ENCODE results near the gene CELA2A. TPM values are rescaled to one million over a fixed set of nuclear protein-coding genes. Genes with fewer than 3 reads are reported as not detected.

The CELA2A gene
- total and polyA plus RNA-seq, 9 of the 15 experiments (the other 6 are each of a cell fraction or from before 2014, with no cell fraction given), result 0.62 TPM; not detected in 8

DNA sequence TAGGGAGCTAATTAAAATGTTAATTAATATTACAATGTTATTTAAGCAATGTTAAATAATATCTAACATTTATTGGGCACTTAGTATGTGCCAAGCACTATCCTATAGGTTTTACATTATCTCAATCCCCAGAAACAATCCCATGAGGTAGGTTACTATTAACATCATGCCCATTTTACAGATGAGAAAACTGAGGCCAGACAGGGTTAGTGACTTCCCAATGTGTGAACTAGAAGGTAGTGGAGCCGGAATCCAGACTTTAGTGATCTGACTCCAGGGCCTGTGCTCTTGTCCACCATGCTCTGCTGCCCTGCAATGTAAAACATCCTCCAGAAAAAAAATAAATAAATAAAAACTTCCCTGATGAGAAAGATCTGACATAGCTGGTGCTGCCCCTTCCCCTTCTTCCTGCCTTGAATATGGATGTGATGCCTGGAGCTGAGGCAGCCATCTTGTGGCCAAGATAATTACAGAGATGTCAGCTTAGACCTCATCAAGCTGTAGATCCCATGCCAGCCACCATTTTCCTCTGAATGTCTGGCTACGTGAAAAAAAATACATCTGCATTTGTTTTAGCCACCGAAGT lies 7.6 kb upstream of the CELA2A start:
- Histone ChIP-seq H3K4me3 (no peak overlapping the region), H3K79me2 (ENCODE audit: control insufficient read depth, insufficient read depth, low read length) (no peaks in the 10 kb centered on the region), H2AFZ (ENCODE audit: low read depth, low read length) (0 out of 2 replicates have a peak overlapping the region, but pooled peaks have one; percentile 46), H3K9ac (ENCODE audit: insufficient read depth in 1 of 2, low read depth in 2 of 2, low read length in 2 of 2) (no peak overlapping the region), H4K20me1 (replicated peaks; ENCODE audit: control insufficient read depth, insufficient read depth, low read length) (no peaks in the 10 kb centered on the region), H3K27ac (ENCODE audit: extremely low read depth, low read depth, low read length) (no peak overlapping the region), H3K4me2 (ENCODE audit: insufficient read depth, low read length) (no peak overlapping the region), H3K9me3 (replicated peaks; ENCODE audit: control insufficient read depth, insufficient read depth, low read depth, low read length) (no peaks in the 10 kb centered on the region), H3K9me1 (ENCODE audit: control insufficient read depth, insufficient read depth, low read length) (no peaks in the 10 kb centered on the region), H3K4me1 (replicated peaks in 1 of 2; ENCODE audit: control insufficient read depth in 2 of 2, insufficient read depth in 2 of 2, low read length in 2 of 2) (peaks cover 7 to 12% of the 10 kb centered on the region in 2 experiments; a peak in 4 of 5 replicates), H3K36me3 (ENCODE audit: control insufficient read depth, insufficient read depth, low read length) (no peaks in the 10 kb centered on the region), H3K27me3 (ENCODE audit: control insufficient read depth in 2 of 2, insufficient read depth in 2 of 2, low read length in 2 of 2) (no peaks in the 10 kb centered on the region)
- in situ Hi-C loops (cut with MboI) (no loop called here), intact Hi-C loops (cut with micrococcal nuclease) (no loop called here)
- BruUV-seq (replicated peaks), result no TSS peak
- CTCF ChIA-PET (ENCODE audit: low intra/inter-chr PET ratio), result no interaction called here
- FAIRE-seq (no peak), ATAC-seq (no peak), DNase-seq (ENCODE audit: extremely low read depth in 1 of 4, low spot score in 3 of 4) (peak in 1 of 4 experiments; percentile 8)
- 46% methylated on average over 3 of the region's 3 CpGs for WGBS (ENCODE audit: insufficient coverage, low coverage, missing lambda C conversion rate)
- POLR2A ChIA-PET, result interaction anchor here (1.1 kb wide), 2 partner anchors 28 to 32 kb away, joined by 3 read pairs; no protein-coding TSS in a partner anchor
- TF ChIP-seq KLF1 (tag; IDR thresholded peaks at IDR 0.05) (no peak), ZNF232 (CRISPR knock-in tag; IDR thresholded peaks at IDR 0.05) (no peak), KAT2B (IDR thresholded peaks at IDR 0.05; ENCODE audit: low read depth, low read length) (no peak), BDP1 (IDR thresholded peaks at IDR 0.05; ENCODE audit: insufficient read depth, insufficient read length) (no peak), YY1 (IDR thresholded peaks at IDR 0.05; ENCODE audit: borderline replicate concordance in 1 of 3, control insufficient read depth in 1 of 3, extremely low read depth in 1 of 3, insufficient read depth in 3 of 3, insufficient read length in 1 of 3, insufficient replicate concordance in 2 of 3, low read depth in 1 of 3, low read length in 2 of 3) (peak in 1 of 3 experiments; percentile 65), STAT5A (IDR thresholded peaks at IDR 0.05; ENCODE audit: borderline replicate concordance, low read length) (no peak), MTA3 (IDR thresholded peaks at IDR 0.05; ENCODE audit: borderline replicate concordance) (no peak), MAFK (IDR thresholded peaks at IDR 0.05; ENCODE audit: low read length) (no peak), DMBX1 (CRISPR knock-in tag; IDR thresholded peaks at IDR 0.05; ENCODE audit: borderline replicate concordance) (no peak), ILK (tag; IDR thresholded peaks at IDR 0.05; ENCODE audit: borderline replicate concordance, low read depth) (no peak), SIX5 (IDR thresholded peaks at IDR 0.05; ENCODE audit: borderline replicate concordance in 1 of 2, insufficient read depth in 1 of 2, low read depth in 1 of 2, low read length in 2 of 2) (no peak), BCOR (IDR thresholded peaks at IDR 0.05) (peak; percentile 99), RBM25 (IDR thresholded peaks at IDR 0.05; ENCODE audit: low read depth, low read length, severe bottlenecking) (peak; percentile 94), ZFP36 (IDR thresholded peaks at IDR 0.05; ENCODE audit: low read depth, low read length, partially characterized antibody) (no peak), ZBTB17 (CRISPR knock-in tag; IDR thresholded peaks at IDR 0.05) (no peak), ZNF140 (CRISPR knock-in tag; IDR thresholded peaks at IDR 0.05) (no peak), TSHZ1 (CRISPR knock-in tag; IDR thresholded peaks at IDR 0.05) (no peak), ZZZ3 (IDR thresholded peaks at IDR 0.05) (no peak)
- TF ChIP-seq, protein P1, sequence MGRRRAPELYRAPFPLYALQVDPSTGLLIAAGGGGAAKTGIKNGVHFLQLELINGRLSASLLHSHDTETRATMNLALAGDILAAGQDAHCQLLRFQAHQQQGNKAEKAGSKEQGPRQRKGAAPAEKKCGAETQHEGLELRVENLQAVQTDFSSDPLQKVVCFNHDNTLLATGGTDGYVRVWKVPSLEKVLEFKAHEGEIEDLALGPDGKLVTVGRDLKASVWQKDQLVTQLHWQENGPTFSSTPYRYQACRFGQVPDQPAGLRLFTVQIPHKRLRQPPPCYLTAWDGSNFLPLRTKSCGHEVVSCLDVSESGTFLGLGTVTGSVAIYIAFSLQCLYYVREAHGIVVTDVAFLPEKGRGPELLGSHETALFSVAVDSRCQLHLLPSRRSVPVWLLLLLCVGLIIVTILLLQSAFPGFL (CRISPR knock-in tag; IDR thresholded peaks at IDR 0.05), result no peak

Data from K562 (cell line).